Breast epithelium (tissue), 4 donors: ENCODE results near the gene TP53AIP1. TPM values are rescaled to one million over a fixed set of nuclear protein-coding genes. Genes with fewer than 3 reads are reported as not detected.

Source experiments
- DNase-seq, 2 donors: peaks; one replicate each; pipeline ENCODE4 v3.0.0-alpha.2; 2019; ENCODE audit warnings: low spot score in 2 of 2
- H3K27ac ChIP-seq, 2 donors: fragments of 200-600 bp; sonication (generic) in 1 of 2; one replicate each; pipeline ENCODE4 v1.5.1; 2016 to 2019; ENCODE audit warnings: mild to moderate bottlenecking in 1 of 2
- H3K27me3 ChIP-seq, 2 donors: fragments of 200-600 bp; sonication (generic) in 1 of 2; one replicate each; pipeline versions ENCODE4 v1.5.1 to v1.6.0; 2017 to 2019; ENCODE audit warnings: control low read depth in 1 of 2, mild to moderate bottlenecking in 1 of 2
- H3K36me3 ChIP-seq: fragments of 200-600 bp; one replicate; pipeline ENCODE4 v1.5.1; 2019
- H3K4me1 ChIP-seq, 2 donors: fragments of 200-600 bp; sonication (generic); one replicate each; pipeline ENCODE4 v1.5.1; 2016 to 2019; ENCODE audit warnings: control low read depth in 1 of 2
- H3K4me3 ChIP-seq, 3 donors: fragments of 200-600 bp; sonication (generic); 1 replicate in 2 of 3; 2 replicates in 1 of 3; pipeline ENCODE4 v1.5.1; 2016 to 2019; ENCODE audit warnings: mild to moderate bottlenecking in 3 of 3, moderate library complexity in 2 of 3
- H3K9me3 ChIP-seq, 2 donors: fragments of 200-600 bp; sonication (generic) in 1 of 2; one replicate each; pipeline ENCODE4 v1.5.1; 2016 to 2019; ENCODE audit warnings: control low read depth in 1 of 2
- POLR2A ChIP-seq: fragments of 450-650 bp; IDR thresholded peaks from one replicate; pipeline ENCODE4 v1.6.1; 2016; ENCODE audit warnings: antibody characterized with exemption, mild to moderate bottlenecking, moderate library complexity
- POLR2AphosphoS5 ChIP-seq, 3 donors: sonication (generic); formaldehyde crosslinking; IDR thresholded peaks; one replicate each; pipeline ENCODE4 v1.6.1; 2017; ENCODE audit warnings: antibody characterized with exemption in 3 of 3
- intact Hi-C: fragments of 100-400 bp; cut with DNase I; formaldehyde crosslinking; loops from one replicate; pipeline ENCODE4 v1.15.1; 2023; ENCODE audit warnings: low total_unique reads
- total RNA-seq, 3 donors: library from RNA; depleted of rRNA; stranded (reverse); fragments of >200 nt; gene quantifications; one replicate each; pipeline ENCODE4 v1.1.0, GENCODE V29; 2016
- TF ChIP-seq, protein P1 (sequence below), 3 donors: fragments of 450-650 bp; IDR thresholded peaks; one replicate each; pipeline ENCODE4 v1.5.1; 2016 to 2017; ENCODE audit warnings: antibody characterized with exemption in 3 of 3, mild to moderate bottlenecking in 3 of 3, moderate library complexity in 3 of 3

TP53AIP1 gene
- total RNA-seq, 3 donors from 2014 or later: 0.16 to 0.59 (median 0.33) TPM

DNA sequence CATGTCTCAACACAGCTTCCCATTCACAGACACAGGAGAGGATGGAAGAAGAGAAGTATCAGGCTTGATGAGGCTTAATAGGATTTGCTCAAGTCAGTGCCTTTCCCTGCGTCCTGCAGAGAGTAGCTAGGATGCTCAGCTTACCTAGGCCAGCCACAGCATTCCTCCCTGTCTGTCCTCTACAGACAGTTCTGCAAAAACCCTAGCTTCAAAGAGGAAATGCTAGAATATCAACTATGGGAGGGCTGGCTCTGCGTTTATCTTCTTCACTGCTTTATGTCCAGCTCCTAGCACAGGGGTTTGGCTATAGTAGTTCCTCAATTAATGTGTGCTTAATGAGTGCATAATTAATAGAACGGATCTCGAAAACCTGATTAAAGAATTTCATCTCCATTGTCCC lies 35.1 kb downstream of the TP53AIP1 start:
- DNase-seq: no peak
- no peaks in the 10 kb centered on the region for H3K36me3 ChIP-seq
- H3K27ac ChIP-seq: no peak overlapping the region
- H3K9me3 ChIP-seq: no peaks in the 10 kb centered on the region
- intact Hi-C loops: no loop called here
- H3K27me3 ChIP-seq: no peaks in the 10 kb centered on the region
- peaks cover 0 to 5% of the 10 kb centered on the region in 2 donors for H3K4me1 ChIP-seq
- H3K4me3 ChIP-seq: no peak overlapping the region
- TF ChIP-seq POLR2A (no peak), POLR2AphosphoS5 (IDR thresholded peaks at IDR 0.05) (no peak)
- TF ChIP-seq, protein P1, sequence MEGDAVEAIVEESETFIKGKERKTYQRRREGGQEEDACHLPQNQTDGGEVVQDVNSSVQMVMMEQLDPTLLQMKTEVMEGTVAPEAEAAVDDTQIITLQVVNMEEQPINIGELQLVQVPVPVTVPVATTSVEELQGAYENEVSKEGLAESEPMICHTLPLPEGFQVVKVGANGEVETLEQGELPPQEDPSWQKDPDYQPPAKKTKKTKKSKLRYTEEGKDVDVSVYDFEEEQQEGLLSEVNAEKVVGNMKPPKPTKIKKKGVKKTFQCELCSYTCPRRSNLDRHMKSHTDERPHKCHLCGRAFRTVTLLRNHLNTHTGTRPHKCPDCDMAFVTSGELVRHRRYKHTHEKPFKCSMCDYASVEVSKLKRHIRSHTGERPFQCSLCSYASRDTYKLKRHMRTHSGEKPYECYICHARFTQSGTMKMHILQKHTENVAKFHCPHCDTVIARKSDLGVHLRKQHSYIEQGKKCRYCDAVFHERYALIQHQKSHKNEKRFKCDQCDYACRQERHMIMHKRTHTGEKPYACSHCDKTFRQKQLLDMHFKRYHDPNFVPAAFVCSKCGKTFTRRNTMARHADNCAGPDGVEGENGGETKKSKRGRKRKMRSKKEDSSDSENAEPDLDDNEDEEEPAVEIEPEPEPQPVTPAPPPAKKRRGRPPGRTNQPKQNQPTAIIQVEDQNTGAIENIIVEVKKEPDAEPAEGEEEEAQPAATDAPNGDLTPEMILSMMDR (IDR thresholded peaks at IDR 0.05): no peak

DNA sequence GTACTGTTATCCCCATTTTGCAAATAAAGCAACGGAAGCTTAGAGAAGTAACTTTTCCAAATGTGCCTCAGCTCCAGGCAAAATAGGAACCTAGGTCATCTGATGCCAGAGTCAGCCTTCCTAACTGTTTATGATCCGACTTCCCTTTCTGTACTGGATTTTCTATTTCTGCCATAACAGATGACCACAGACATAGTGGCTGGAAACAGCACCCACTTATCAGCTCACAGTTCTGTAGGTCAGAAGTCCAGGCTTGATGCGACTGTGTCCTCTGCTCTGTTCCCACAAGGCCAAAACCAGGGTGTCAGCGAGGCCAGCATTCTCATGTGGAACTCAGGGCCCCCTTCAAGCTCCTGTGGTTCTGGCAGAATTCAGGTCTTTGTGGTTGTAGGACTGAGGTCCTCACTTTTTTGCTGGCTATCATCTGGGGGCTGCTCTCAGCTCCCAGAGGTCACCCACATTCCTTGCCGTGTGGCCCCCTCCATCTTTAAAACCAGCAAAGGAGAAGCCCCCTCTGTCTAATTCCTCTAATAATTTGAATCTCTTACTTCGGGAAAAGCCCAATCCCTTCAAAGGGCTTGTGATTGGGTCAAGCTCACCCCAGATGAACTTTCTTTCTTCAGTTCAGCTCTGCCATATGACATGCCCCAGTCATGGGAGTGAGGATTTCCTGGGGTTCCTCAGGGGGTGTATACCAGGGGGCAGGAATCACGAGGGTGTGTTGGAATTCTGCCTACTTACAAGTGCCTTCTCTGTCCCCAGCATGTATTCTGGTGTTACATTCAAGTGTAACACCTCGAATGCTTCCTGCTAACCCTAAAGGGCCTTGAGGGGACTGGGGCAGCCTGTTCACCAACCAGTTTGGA lies 36.3 kb downstream of the TP53AIP1 start:
- peaks cover 0 to 5% of the 10 kb centered on the region in 2 donors for H3K4me1 ChIP-seq
- H3K27ac ChIP-seq: no peak overlapping the region
- H3K27me3 ChIP-seq: no peaks in the 10 kb centered on the region
- no peaks in the 10 kb centered on the region for H3K9me3 ChIP-seq
- H3K4me3 ChIP-seq: peak overlapping the region in 2 of 3 donors; percentile 54 to 83
- no peak for DNase-seq
- H3K36me3 ChIP-seq: no peaks in the 10 kb centered on the region
- no peak for TF ChIP-seq POLR2A
- TF ChIP-seq POLR2AphosphoS5 (IDR thresholded peaks at IDR 0.05): no peak
- TF ChIP-seq, protein P1 (IDR thresholded peaks at IDR 0.05): no peak
- intact Hi-C loops: no loop called here

DNA sequence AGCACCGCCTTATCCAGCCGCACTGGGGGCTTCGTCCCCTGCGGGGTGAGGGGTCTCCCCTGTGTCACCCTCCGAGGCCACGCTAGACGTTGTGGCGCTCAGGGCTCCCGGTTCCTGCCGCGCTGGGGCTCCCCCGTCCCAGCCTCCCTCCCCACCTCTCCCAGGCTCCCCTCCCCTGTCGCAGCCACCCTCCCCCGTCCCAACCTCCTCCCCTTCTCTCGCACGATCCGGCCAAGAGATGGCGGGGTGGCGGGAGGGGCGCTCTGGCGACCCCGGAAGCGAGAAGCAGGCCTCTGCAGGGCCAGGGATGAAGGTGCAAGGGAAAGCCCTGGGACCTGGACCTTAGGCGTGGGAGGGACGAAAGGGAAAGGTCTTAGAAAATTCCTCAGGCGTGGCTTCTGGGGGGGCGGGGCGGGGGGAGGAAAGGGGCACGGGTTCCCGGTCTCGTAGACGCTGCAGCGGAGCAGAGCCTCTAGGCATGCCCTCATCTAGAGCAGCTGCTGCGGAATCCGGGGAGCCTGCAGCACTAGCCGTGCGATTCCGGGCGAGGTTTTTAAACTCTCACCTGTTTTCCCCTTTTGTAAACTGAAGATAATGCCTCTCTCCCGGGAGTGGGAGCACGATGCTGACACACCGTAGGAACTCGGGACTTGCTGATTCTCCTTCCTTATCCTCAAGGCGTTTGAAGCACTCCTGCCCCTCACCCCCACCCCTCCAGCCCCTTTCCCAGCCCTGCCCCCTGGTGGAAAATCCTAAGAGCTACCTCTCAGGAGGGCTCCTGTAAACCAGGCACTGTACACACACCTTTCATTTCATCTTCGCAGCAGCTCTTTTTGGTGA lies 37.1 kb downstream of the TP53AIP1 start:
- TF ChIP-seq, protein P1 (IDR thresholded peaks at IDR 0.05): no peak
- TF ChIP-seq POLR2A: no peak
- TF ChIP-seq POLR2AphosphoS5 (IDR thresholded peaks at IDR 0.05): no peak
- no peaks in the 10 kb centered on the region for H3K36me3 ChIP-seq
- H3K4me1 ChIP-seq: peaks cover 0 to 5% of the 10 kb centered on the region in 2 donors
- H3K4me3 ChIP-seq: peak overlapping the region; percentile 54 to 83 (median 55)
- no peaks in the 10 kb centered on the region for H3K9me3 ChIP-seq
- no peaks in the 10 kb centered on the region for H3K27me3 ChIP-seq
- DNase-seq: no peak
- H3K27ac ChIP-seq: peak overlapping the region; percentile 25 to 69
- intact Hi-C loops: no loop called here

DNA sequence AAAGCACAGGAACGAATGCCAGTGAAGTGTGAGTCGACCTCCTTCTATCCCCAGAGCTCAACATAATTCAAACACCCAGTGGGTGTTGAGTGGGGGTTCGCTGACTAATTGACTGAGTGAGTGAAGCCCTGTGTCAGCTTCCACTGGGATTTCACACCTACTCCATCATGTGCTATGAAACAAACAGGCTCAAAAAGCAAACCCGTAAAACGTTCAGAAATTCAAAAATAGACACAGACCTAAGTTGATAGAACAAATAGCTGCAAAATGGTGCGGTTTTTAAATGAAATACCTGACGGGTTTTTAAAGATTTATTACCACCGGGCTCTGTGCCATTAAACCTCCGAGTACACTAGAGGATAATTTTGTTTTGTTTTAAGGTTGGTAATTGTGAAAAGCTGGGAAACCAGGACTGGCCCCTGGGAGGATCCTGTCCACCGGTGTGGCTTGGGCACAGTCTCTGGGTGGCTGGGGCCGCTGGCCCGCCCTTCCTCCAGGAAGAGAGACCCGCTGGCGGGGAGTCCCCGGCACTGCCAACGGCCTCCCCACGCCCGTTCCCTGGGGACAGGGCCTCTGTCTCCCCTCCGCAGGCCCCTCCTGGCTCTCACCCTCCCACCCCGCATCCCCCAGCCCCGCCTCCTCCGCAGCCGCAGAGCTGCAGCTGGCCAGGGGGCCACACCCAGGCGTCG lies 37.9 kb downstream of the TP53AIP1 start:
- DNase-seq: no peak
- no peaks in the 10 kb centered on the region for H3K36me3 ChIP-seq

More for the DNA sequence above, 37.9 kb downstream of the TP53AIP1 start:
- intact Hi-C loops: no loop called here
- H3K4me1 ChIP-seq: peaks cover 0 to 5% of the 10 kb centered on the region in 2 donors
- no peaks in the 10 kb centered on the region for H3K27me3 ChIP-seq
- peak overlapping the region; percentile 25 to 69 for H3K27ac ChIP-seq
- TF ChIP-seq, protein P1 (IDR thresholded peaks at IDR 0.05): no peak
- TF ChIP-seq POLR2A (no peak), POLR2AphosphoS5 (IDR thresholded peaks at IDR 0.05) (no peak)
- H3K9me3 ChIP-seq: no peaks in the 10 kb centered on the region
- peak overlapping the region; percentile 54 to 83 (median 55) for H3K4me3 ChIP-seq
